ENCODE results near the gene GLT6D1.

Gene GLT6D1

DNA sequence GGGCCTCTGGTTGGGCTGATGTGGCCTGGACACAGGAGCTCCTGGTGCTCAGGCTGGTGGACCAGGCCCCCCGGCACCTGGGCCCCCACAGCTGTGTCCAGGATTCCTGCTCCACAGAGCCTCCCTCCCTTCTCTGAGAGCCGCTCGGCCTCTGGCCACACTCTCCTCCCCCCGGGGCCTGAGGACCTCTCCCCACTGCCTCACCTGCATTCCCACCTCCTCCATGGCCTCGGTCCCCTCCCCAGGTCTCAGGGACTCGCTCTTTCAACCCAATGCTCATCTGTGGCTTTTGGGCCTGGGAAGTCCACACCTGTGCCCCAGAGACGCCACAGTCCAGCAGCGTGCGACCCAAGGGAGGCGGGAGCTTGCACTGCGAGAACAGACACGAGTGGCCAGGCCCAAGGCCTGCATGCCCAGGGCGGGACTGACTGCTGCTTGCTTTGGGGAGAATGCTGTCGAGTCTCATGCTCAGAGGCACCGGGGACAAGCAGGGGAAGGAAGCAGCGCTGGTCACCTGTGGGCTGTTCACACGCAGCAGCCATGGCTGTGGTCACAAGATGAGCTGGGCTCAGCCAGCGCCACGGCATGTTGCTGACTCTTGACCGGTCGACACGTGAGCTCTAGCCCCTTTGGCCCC, 63.2 kb downstream of the GLT6D1 start:
- no peak for DNase-seq
- Histone ChIP-seq H3K79me2 (ENCODE audit: low read length) (no peaks in the 10 kb centered on the region), H4K20me1 (ENCODE audit: insufficient read depth, low read length) (no peaks in the 10 kb centered on the region), H3K4me1 (ENCODE audit: low read length) (peaks cover 24% of the 10 kb centered on the region), H3K27me3 (replicated peaks; ENCODE audit: insufficient read depth, low read length) (no peaks in the 10 kb centered on the region), H3K27ac (ENCODE audit: low read length) (no peak overlapping the region), H3K4me3 (ENCODE audit: low read length) (no peak overlapping the region), H3F3A (ENCODE audit: insufficient read depth, low read length) (peaks cover 22% of the 10 kb centered on the region), H3K9me2 (replicated peaks; ENCODE audit: insufficient read depth, low read length) (no peaks in the 10 kb centered on the region), H3K9ac (ENCODE audit: low read length) (no peak overlapping the region), H2AFZ (ENCODE audit: low read length) (no peak overlapping the region), H3K36me3 (replicated peaks; ENCODE audit: insufficient read depth, low read length) (no peaks in the 10 kb centered on the region), H3K4me2 (ENCODE audit: low read depth, low read length) (no peak overlapping the region), H3K9me3 (replicated peaks; ENCODE audit: insufficient read depth, low read length) (no peaks in the 10 kb centered on the region)
- TF ChIP-seq CTCF (IDR thresholded peaks at IDR 0.05; ENCODE audit: low read length) (no peak), EZH2phosphoT487 (IDR thresholded peaks at IDR 0.05; ENCODE audit: low read length) (no peak), EZH2 (optimal IDR thresholded peaks at IDR 0.05; ENCODE audit: low read depth, low read length) (no peak)

DNA sequence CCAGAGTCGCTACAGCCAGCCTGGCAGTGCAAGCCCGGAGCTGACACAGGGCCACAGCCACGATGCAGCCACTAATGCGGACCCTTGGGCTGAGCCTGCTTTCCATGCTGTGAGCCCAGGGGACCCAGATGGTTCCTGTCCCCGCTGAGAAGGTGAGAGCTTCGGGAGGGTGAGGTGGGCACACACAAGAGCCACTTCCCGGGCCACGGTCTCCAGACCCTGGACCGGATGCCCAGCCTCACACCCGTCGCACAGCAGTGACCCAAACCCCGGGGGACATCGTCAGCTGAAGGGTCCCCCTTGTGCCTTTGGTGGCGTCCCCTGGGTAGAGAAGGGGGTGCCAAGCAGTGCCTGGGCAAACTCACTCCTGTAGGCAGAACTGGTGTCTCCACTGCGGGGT, 64.4 kb downstream of the GLT6D1 start:
- H2AFZ ChIP-seq (ENCODE audit: low read length) = no peak overlapping the region
- no peaks in the 10 kb centered on the region for H3K9me2 ChIP-seq (replicated peaks; ENCODE audit: insufficient read depth, low read length)
- H3K27me3 ChIP-seq (replicated peaks; ENCODE audit: insufficient read depth, low read length) = no peaks in the 10 kb centered on the region
- H3K4me1 ChIP-seq (ENCODE audit: low read length) = peaks cover 13% of the 10 kb centered on the region
- H3K9ac ChIP-seq (ENCODE audit: low read length) = no peak overlapping the region
- H3K9me3 ChIP-seq (replicated peaks; ENCODE audit: insufficient read depth, low read length) = no peaks in the 10 kb centered on the region
- DNase-seq = no peak
- H3K27ac ChIP-seq (ENCODE audit: low read length) = no peak overlapping the region
- no peaks in the 10 kb centered on the region for H4K20me1 ChIP-seq (ENCODE audit: insufficient read depth, low read length)
- TF ChIP-seq EZH2phosphoT487 (IDR thresholded peaks at IDR 0.05; ENCODE audit: low read length) (no peak), EZH2 (optimal IDR thresholded peaks at IDR 0.05; ENCODE audit: low read depth, low read length) (no peak), CTCF (IDR thresholded peaks at IDR 0.05; ENCODE audit: low read length) (no peak)
- no peaks in the 10 kb centered on the region for H3K36me3 ChIP-seq (replicated peaks; ENCODE audit: insufficient read depth, low read length)
- H3K79me2 ChIP-seq (ENCODE audit: low read length) = no peaks in the 10 kb centered on the region
- H3K4me3 ChIP-seq (ENCODE audit: low read length) = no peak overlapping the region
- H3F3A ChIP-seq (ENCODE audit: insufficient read depth, low read length) = peaks cover 12% of the 10 kb centered on the region
- H3K4me2 ChIP-seq (ENCODE audit: low read depth, low read length) = no peak overlapping the region

- no peak for DNase-seq
- H3F3A ChIP-seq (ENCODE audit: insufficient read depth, low read length) = peaks cover 6% of the 10 kb centered on the region
- H4K20me1 ChIP-seq (ENCODE audit: insufficient read depth, low read length) = no peaks in the 10 kb centered on the region
- no peaks in the 10 kb centered on the region for H3K79me2 ChIP-seq (ENCODE audit: low read length)
- no peaks in the 10 kb centered on the region for H3K27me3 ChIP-seq (replicated peaks; ENCODE audit: insufficient read depth, low read length)
- no peak overlapping the region for H3K9ac ChIP-seq (ENCODE audit: low read length)
- no peak overlapping the region for H2AFZ ChIP-seq (ENCODE audit: low read length)
- no peaks in the 10 kb centered on the region for H3K9me3 ChIP-seq (replicated peaks; ENCODE audit: insufficient read depth, low read length)
- no peak for TF ChIP-seq CTCF (IDR thresholded peaks at IDR 0.05; ENCODE audit: low read length)
- no peak for TF ChIP-seq EZH2phosphoT487 (IDR thresholded peaks at IDR 0.05; ENCODE audit: low read length)
- no peak for TF ChIP-seq EZH2 (optimal IDR thresholded peaks at IDR 0.05; ENCODE audit: low read depth, low read length)
- H3K4me3 ChIP-seq (ENCODE audit: low read length) = no peak overlapping the region
- H3K36me3 ChIP-seq (replicated peaks; ENCODE audit: insufficient read depth, low read length) = no peaks in the 10 kb centered on the region
- H3K4me1 ChIP-seq (ENCODE audit: low read length) = peaks cover 6% of the 10 kb centered on the region
- H3K9me2 ChIP-seq (replicated peaks; ENCODE audit: insufficient read depth, low read length) = no peaks in the 10 kb centered on the region
- no peak overlapping the region for H3K4me2 ChIP-seq (ENCODE audit: low read depth, low read length)
- H3K27ac ChIP-seq (ENCODE audit: low read length) = no peak overlapping the region
These were observed 65.0 kb downstream of the GLT6D1 start for GRCh38 chr9:135574331-135574730.

Data from MM.1S (cell line).